K562 (cell line): ENCODE data around the gene LENEP. TPM values are rescaled to one million over a fixed set of nuclear protein-coding genes. Genes with fewer than 3 reads are reported as not detected.

Source experiments
- ETV5 ChIP-seq: sonication (generic); formaldehyde crosslinking; IDR thresholded peaks from 2 replicates; pipeline ENCODE4 v1.4.0; 2020; ENCODE audit warnings: low read depth, mild to moderate bottlenecking, missing genetic modification reagents
- GTF2E2 ChIP-seq: fragments of 200-800 bp; sonication (Bioruptor generic); IDR thresholded peaks from 2 replicates; pipeline ENCODE4 v1.6.1; 2016; ENCODE audit warnings: missing genetic modification characterization, missing compliant biosample characterization
- HNRNPL ChIP-seq: fragments of 200-400 bp; formaldehyde crosslinking; IDR thresholded peaks from 2 replicates; pipeline ENCODE4 v1.6.1; 2017; ENCODE audit warnings: low read depth, mild to moderate bottlenecking, low read length
- POLR3G ChIP-seq: IDR thresholded peaks from 2 replicates; pipeline ENCODE4 v1.6.1; 2011; ENCODE audit not compliant: insufficient read length, insufficient replicate concordance; ENCODE audit errors: extremely low read depth
- PRPF4 ChIP-seq: fragments of 200-400 bp; formaldehyde crosslinking; IDR thresholded peaks from one replicate; pipeline ENCODE4 v1.6.1; 2017; ENCODE audit warnings: low read length, low read depth, mild to moderate bottlenecking; ENCODE audit not compliant: insufficient read depth, poor library complexity, severe bottlenecking
- RBM14 ChIP-seq: fragments of 200-400 bp; formaldehyde crosslinking; IDR thresholded peaks from 2 replicates; pipeline ENCODE4 v1.6.1; 2018; ENCODE audit warnings: low read depth, mild to moderate bottlenecking, low read length, moderate library complexity, borderline replicate concordance; ENCODE audit not compliant: insufficient read depth
- SNIP1 ChIP-seq: fragments of 450-650 bp; IDR thresholded peaks from 2 replicates; pipeline ENCODE4 v1.7.1; 2017; ENCODE audit warnings: low read depth, mild to moderate bottlenecking
- polyA plus RNA-seq, 8 experiments: library from polyadenylated mRNA; depleted of rRNA in 4 of 8; stranded (reverse) in 5 of 8; unstranded in 3 of 8; fragments of >200 nt; fragmentation: Nextera tagmentation in 2 of 8; fragmentation: Illumina TruSeq in 1 of 8; extraction: Ambion mirVana in 2 of 8; extraction: Trizol in 1 of 8; gene quantifications; 2 replicates each; pipeline versions ENCODE4 v1.2.1 to v1.2.3, GENCODE V29; 2011 to 2014; ENCODE audit warnings: inconsistent platforms in 1 of 8, missing spikeins in 1 of 8
- total RNA-seq, 7 experiments: library from RNA; depleted of rRNA in 6 of 7; stranded (reverse); fragments of >200 nt in 6 of 7; fragmentation: Illumina TruSeq in 2 of 7; extraction: Trizol in 2 of 7; gene quantifications; 2 replicates each; pipeline versions ENCODE4 v1.2.1 to v1.2.3, GENCODE V29; 2011 to 2021; ENCODE audit warnings: low replicate concordance in 1 of 7
- TF ChIP-seq, protein P1 (sequence below): fragments of 450-650 bp; IDR thresholded peaks from 2 replicates; pipeline ENCODE4 v1.6.1; 2016; ENCODE audit warnings: mild to moderate bottlenecking
- TF ChIP-seq, protein P2 (sequence below): fragments of 250-450 bp; sonication (Bioruptor Pico); IDR thresholded peaks from 2 replicates; pipeline ENCODE4 v1.9.0; 2021; ENCODE audit warnings: mild to moderate bottlenecking

Gene LENEP
- total and polyA plus RNA-seq, 9 of the 15 experiments (the other 6 are each of a cell fraction or from before 2014, with no cell fraction given): 0.23 to 0.87 (median 0.67) TPM; not detected in 5

DNA sequence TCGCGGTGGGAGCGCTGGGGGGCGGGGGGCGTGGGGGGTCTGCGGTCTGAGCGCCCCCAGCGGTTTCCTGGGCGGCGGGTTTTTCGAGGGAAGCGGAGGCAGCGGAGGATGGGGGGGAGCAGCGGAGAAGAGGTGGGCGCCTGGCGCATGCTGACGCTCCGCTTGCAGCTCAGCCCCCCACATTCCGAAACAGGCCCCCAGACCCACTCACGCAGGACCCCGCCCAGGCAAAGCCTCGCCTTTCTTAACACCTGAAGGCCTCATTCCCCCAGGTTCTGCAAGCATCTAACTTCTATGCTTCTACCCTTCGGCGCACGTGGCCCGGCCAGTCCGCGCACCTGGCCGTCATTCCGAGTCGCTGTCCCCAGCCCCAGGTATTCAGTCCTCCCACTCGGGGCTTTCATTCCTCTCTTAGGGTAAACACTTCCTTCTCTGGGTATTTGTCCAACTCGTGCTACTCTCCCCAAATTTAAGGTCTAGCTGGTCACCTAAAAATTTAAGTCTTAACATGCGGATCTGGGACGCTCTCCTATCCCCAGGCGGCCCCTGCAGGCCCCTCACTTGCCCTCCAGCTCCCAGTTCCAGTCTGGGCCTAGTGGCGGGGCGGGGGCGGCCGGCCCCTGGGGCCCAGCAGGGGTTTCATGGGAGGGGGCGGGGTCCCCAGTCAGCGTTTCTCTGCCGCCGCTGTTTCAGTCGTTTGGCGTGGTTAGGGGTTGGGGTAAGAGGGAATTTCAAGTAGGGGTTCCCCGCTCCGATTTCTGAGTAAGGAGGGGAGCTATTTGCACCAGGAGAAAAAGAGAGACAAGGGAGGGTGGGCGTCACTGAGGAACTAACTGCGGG, 6.4 kb downstream of the LENEP start (continued):
- TF ChIP-seq RBM14 (no peak), POLR3G (no peak), PRPF4 (no peak), GTF2E2 (no peak), HNRNPL (no peak), ETV5 (CRISPR knock-in tag) (no peak), SNIP1 (no peak)
- TF ChIP-seq, protein P1, sequence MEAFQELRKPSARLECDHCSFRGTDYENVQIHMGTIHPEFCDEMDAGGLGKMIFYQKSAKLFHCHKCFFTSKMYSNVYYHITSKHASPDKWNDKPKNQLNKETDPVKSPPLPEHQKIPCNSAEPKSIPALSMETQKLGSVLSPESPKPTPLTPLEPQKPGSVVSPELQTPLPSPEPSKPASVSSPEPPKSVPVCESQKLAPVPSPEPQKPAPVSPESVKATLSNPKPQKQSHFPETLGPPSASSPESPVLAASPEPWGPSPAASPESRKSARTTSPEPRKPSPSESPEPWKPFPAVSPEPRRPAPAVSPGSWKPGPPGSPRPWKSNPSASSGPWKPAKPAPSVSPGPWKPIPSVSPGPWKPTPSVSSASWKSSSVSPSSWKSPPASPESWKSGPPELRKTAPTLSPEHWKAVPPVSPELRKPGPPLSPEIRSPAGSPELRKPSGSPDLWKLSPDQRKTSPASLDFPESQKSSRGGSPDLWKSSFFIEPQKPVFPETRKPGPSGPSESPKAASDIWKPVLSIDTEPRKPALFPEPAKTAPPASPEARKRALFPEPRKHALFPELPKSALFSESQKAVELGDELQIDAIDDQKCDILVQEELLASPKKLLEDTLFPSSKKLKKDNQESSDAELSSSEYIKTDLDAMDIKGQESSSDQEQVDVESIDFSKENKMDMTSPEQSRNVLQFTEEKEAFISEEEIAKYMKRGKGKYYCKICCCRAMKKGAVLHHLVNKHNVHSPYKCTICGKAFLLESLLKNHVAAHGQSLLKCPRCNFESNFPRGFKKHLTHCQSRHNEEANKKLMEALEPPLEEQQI: no peak
- TF ChIP-seq, protein P2, sequence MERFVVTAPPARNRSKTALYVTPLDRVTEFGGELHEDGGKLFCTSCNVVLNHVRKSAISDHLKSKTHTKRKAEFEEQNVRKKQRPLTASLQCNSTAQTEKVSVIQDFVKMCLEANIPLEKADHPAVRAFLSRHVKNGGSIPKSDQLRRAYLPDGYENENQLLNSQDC (CRISPR knock-in tag): no peak
